ENCODE measurements around the gene TSPAN15.
A peak's percentile ranks its signal among the peaks of the same experiment; 100 is the strongest.

The TSPAN15 gene

GRCh38 chr10:69403066-69403465 lies 48.2 kb upstream of the TSPAN15 start:
- Histone ChIP-seq H3K4me3 (ENCODE audit: low read depth, low read length) (no peak overlapping the region), H3K9me3 (ENCODE audit: control insufficient read depth, insufficient read depth, low read depth, low read length) (no peaks in the 10 kb centered on the region), H3K4me1 (ENCODE audit: control insufficient read depth, insufficient read depth, low read length) (no peaks in the 10 kb centered on the region; the same call in 1 of the 2 replicates), H3K36me3 (ENCODE audit: control insufficient read depth in 2 of 2, insufficient read depth in 1 of 2, low read length in 2 of 2) (peaks cover 0 to 35% of the 10 kb centered on the region in 2 experiments; a peak in 2 of 3 replicates), H3K27ac (ENCODE audit: extremely low read depth, low read depth, low read length) (no peak overlapping the region)
- TF ChIP-seq ZNF121 (tag by site-specific recombination; IDR thresholded peaks at IDR 0.05) (peak; percentile 74; the same call in 1 of the 2 replicates), ZNF560 (tag by site-specific recombination; IDR thresholded peaks at IDR 0.05; ENCODE audit: borderline replicate concordance) (no peak)
- CTCF ChIA-PET, result interaction anchor here (0.6 to 1.8 kb wide), 4 partner anchors 10 to 112 kb away, joined by 5 to 10 read pairs (median 6); no protein-coding TSS in a partner anchor
- POLR2A ChIA-PET, result no interaction called here

DNA sequence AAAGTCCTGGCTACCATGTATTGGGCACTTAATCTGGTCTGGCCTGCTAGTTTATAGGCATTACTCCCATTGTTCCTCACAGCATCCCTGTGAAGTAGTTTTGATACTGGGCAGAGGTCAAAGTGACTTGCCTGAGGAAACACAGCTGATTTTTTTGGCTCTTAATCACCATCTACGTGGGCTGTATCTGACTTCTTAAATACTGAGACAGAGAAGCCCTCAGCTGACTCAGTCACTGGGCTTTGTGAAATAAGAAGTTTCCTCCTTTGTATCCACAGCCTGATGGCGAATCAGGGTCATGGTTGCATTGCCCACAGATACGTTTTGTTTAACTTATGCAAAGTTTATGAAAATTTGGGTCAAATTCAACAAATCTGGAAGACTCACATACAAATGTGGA lies 47.7 kb upstream of the TSPAN15 start:
- ChIA-PET CTCF (interaction anchor here (0.5 to 1.8 kb wide), 9 partner anchors 10 to 511 kb away, joined by 3 to 10 read pairs (median 5); no protein-coding TSS in a partner anchor), POLR2A (no interaction called here)
- no peak overlapping the region for H3K27ac ChIP-seq (ENCODE audit: extremely low read depth, low read depth, low read length)
- H3K4me3 ChIP-seq (ENCODE audit: low read depth, low read length), result no peak overlapping the region
- peaks cover 0 to 31% of the 10 kb centered on the region in 2 experiments; a peak in 2 of 3 replicates for H3K36me3 ChIP-seq (ENCODE audit: control insufficient read depth in 2 of 2, insufficient read depth in 1 of 2, low read length in 2 of 2)
- no peaks in the 10 kb centered on the region for H3K9me3 ChIP-seq (ENCODE audit: control insufficient read depth, insufficient read depth, low read depth, low read length)
- TF ChIP-seq ZNF2 (tag by site-specific recombination; IDR thresholded peaks at IDR 0.05), result no peak
- TF ChIP-seq SALL2 (tag by site-specific recombination; IDR thresholded peaks at IDR 0.05; ENCODE audit: borderline replicate concordance), result no peak
- no peak for TF ChIP-seq ZNF132 (tag by site-specific recombination; IDR thresholded peaks at IDR 0.05; ENCODE audit: borderline replicate concordance)
- TF ChIP-seq ZNF768 (tag by site-specific recombination; IDR thresholded peaks at IDR 0.05), result no peak
- TF ChIP-seq, protein P1, sequence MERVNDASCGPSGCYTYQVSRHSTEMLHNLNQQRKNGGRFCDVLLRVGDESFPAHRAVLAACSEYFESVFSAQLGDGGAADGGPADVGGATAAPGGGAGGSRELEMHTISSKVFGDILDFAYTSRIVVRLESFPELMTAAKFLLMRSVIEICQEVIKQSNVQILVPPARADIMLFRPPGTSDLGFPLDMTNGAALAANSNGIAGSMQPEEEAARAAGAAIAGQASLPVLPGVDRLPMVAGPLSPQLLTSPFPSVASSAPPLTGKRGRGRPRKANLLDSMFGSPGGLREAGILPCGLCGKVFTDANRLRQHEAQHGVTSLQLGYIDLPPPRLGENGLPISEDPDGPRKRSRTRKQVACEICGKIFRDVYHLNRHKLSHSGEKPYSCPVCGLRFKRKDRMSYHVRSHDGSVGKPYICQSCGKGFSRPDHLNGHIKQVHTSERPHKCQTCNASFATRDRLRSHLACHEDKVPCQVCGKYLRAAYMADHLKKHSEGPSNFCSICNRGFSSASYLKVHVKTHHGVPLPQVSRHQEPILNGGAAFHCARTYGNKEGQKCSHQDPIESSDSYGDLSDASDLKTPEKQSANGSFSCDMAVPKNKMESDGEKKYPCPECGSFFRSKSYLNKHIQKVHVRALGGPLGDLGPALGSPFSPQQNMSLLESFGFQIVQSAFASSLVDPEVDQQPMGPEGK (tag by site-specific recombination; IDR thresholded peaks at IDR 0.05), result no peak
- TF ChIP-seq ZNF133 (tag by site-specific recombination; IDR thresholded peaks at IDR 0.05), result no peak
- TF ChIP-seq, protein P2, sequence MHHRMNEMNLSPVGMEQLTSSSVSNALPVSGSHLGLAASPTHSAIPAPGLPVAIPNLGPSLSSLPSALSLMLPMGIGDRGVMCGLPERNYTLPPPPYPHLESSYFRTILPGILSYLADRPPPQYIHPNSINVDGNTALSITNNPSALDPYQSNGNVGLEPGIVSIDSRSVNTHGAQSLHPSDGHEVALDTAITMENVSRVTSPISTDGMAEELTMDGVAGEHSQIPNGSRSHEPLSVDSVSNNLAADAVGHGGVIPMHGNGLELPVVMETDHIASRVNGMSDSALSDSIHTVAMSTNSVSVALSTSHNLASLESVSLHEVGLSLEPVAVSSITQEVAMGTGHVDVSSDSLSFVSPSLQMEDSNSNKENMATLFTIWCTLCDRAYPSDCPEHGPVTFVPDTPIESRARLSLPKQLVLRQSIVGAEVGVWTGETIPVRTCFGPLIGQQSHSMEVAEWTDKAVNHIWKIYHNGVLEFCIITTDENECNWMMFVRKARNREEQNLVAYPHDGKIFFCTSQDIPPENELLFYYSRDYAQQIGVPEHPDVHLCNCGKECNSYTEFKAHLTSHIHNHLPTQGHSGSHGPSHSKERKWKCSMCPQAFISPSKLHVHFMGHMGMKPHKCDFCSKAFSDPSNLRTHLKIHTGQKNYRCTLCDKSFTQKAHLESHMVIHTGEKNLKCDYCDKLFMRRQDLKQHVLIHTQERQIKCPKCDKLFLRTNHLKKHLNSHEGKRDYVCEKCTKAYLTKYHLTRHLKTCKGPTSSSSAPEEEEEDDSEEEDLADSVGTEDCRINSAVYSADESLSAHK (tag by site-specific recombination; IDR thresholded peaks at IDR 0.05), result no peak
- no peak for TF ChIP-seq ZNF561 (tag by site-specific recombination; IDR thresholded peaks at IDR 0.05; ENCODE audit: borderline replicate concordance)
- no peak for TF ChIP-seq ZNF48 (tag by site-specific recombination; IDR thresholded peaks at IDR 0.05)
- no peaks in the 10 kb centered on the region; the same call in 1 of the 2 replicates for H3K4me1 ChIP-seq (ENCODE audit: control insufficient read depth, insufficient read depth, low read length)

- Histone ChIP-seq H3K36me3 (ENCODE audit: control insufficient read depth in 2 of 2, insufficient read depth in 1 of 2, low read length in 2 of 2) (peaks cover 0 to 20% of the 10 kb centered on the region in 2 experiments; a peak in 2 of 3 replicates), H3K4me1 (ENCODE audit: control insufficient read depth, insufficient read depth, low read length) (no peaks in the 10 kb centered on the region; the same call in 1 of the 2 replicates), H3K27ac (ENCODE audit: extremely low read depth, low read depth, low read length) (no peak overlapping the region), H3K4me3 (ENCODE audit: low read depth, low read length) (no peak overlapping the region), H3K9me3 (ENCODE audit: control insufficient read depth, insufficient read depth, low read depth, low read length) (no peaks in the 10 kb centered on the region)
- ChIA-PET POLR2A (no interaction called here), CTCF (interaction anchor here (0.5 to 1.6 kb wide), 5 partner anchors 12 to 366 kb away, joined by 3 to 6 read pairs (median 3); no protein-coding TSS in a partner anchor)
- TF ChIP-seq SCRT2 (tag by site-specific recombination; IDR thresholded peaks at IDR 0.05), result peak; percentile 93
- no peak for TF ChIP-seq SP7 (tag by site-specific recombination; IDR thresholded peaks at IDR 0.05)
- peak; percentile 66 for TF ChIP-seq EGR2 (tag by site-specific recombination; IDR thresholded peaks at IDR 0.05; ENCODE audit: low read depth)
- TF ChIP-seq ZFHX2 (tag by site-specific recombination; conservative IDR thresholded peaks at IDR 0.05), result peak; percentile 62
- peak; percentile 71; the same call in 1 of the 2 replicates for TF ChIP-seq SCRT1 (tag by site-specific recombination; IDR thresholded peaks at IDR 0.05; ENCODE audit: borderline replicate concordance)
Observed at GRCh38 chr10:69404786-69405185, 46.5 kb upstream of the TSPAN15 start.
